Left lung (tissue), 10 donors: ENCODE measurements around the gene INO80. TPM values are rescaled to one million over a fixed set of nuclear protein-coding genes. Genes with fewer than 3 reads are reported as not detected.

Source experiments
- ATAC-seq: fragments of 200-7000 bp; cut with Tn5 transposase; one replicate; pipeline ENCODE4 v1.9.1; 2020; ENCODE audit warnings: moderate library complexity
- DNase-seq, 4 donors: peaks; one replicate each; pipeline ENCODE4 v3.0.0-alpha.2; 2013 to 2020
- H3K27ac ChIP-seq, 2 donors: fragments of 200-600 bp; sonication (generic) in 1 of 2; one replicate each; pipeline versions ENCODE4 v1.5.0 to v1.8.0; 2020 to 2021
- H3K27me3 ChIP-seq, 2 donors: fragments of 200-600 bp; sonication (generic) in 1 of 2; one replicate each; pipeline versions ENCODE4 v1.5.0 to v1.8.0; 2020 to 2021
- H3K36me3 ChIP-seq, 2 donors: fragments of 200-600 bp; sonication (generic) in 1 of 2; one replicate each; pipeline versions ENCODE4 v1.5.0 to v1.8.0; 2020 to 2021
- H3K4me1 ChIP-seq, 2 donors: fragments of 200-600 bp; one replicate each; pipeline ENCODE4 v1.8.0; 2021
- H3K4me3 ChIP-seq, 2 donors: fragments of 200-600 bp; sonication (generic) in 1 of 2; one replicate each; pipeline versions ENCODE4 v1.5.0 to v1.8.0; 2020 to 2021; ENCODE audit warnings: mild to moderate bottlenecking in 1 of 2
- H3K9me3 ChIP-seq, 2 donors: fragments of 200-600 bp; sonication (generic) in 1 of 2; one replicate each; pipeline versions ENCODE4 v1.5.0 to v1.8.0; 2020 to 2021
- intact Hi-C, 2 donors: fragments of 100-400 bp; cut with DNase I; formaldehyde crosslinking; loops; one replicate each; pipeline versions ENCODE4 v1.11.2 to v1.14.2; 2022
- polyA plus RNA-seq, 6 donors: library from polyadenylated mRNA; unstranded; fragments of 120-200 nt; gene quantifications; one replicate each; pipeline ENCODE4 v1.2.1, GENCODE V29; 2013; ENCODE audit not compliant: insufficient read length in 6 of 6
- total RNA-seq, 2 donors: library from RNA; stranded (reverse); fragmentation: NEBNext Ultra II Directional; extraction: Animal tissue kit (Norgen Biotek cat#: 25700); gene quantifications; one replicate each; pipeline ENCODE4 v1.2.1, GENCODE V29; 2021
- TF ChIP-seq, protein P1 (sequence below), 2 donors: fragments of 200-600 bp; sonication (generic) in 1 of 2; IDR thresholded peaks; one replicate each; pipeline versions ENCODE4 v1.5.0 to v1.8.0; 2021; ENCODE audit warnings: antibody characterized with exemption in 2 of 2
- donor health status: DM: no; HTN: yes; CAD: no.
- donor health status: DM: no; HTN: no; CAD: no.

The INO80 gene
- total and polyA plus RNA-seq, 8 donors, result 20.1 to 31.0 (median 26.0) TPM

GRCh38 chr15:41154412-41154811, 38.3 kb upstream of the INO80 start:
- TF ChIP-seq, protein P1, sequence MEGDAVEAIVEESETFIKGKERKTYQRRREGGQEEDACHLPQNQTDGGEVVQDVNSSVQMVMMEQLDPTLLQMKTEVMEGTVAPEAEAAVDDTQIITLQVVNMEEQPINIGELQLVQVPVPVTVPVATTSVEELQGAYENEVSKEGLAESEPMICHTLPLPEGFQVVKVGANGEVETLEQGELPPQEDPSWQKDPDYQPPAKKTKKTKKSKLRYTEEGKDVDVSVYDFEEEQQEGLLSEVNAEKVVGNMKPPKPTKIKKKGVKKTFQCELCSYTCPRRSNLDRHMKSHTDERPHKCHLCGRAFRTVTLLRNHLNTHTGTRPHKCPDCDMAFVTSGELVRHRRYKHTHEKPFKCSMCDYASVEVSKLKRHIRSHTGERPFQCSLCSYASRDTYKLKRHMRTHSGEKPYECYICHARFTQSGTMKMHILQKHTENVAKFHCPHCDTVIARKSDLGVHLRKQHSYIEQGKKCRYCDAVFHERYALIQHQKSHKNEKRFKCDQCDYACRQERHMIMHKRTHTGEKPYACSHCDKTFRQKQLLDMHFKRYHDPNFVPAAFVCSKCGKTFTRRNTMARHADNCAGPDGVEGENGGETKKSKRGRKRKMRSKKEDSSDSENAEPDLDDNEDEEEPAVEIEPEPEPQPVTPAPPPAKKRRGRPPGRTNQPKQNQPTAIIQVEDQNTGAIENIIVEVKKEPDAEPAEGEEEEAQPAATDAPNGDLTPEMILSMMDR (IDR thresholded peaks at IDR 0.05), result no peak
- Histone ChIP-seq H3K9me3 (no peaks in the 10 kb centered on the region), H3K4me3 (no peak overlapping the region), H3K4me1 (no peaks in the 10 kb centered on the region), H3K27me3 (no peaks in the 10 kb centered on the region), H3K27ac (no peak overlapping the region), H3K36me3 (no peaks in the 10 kb centered on the region)
- no peak for ATAC-seq
- intact Hi-C loops, result no loop called here
- no peak for DNase-seq

- intact Hi-C loops, result no loop called here
- H3K27me3 ChIP-seq, result no peaks in the 10 kb centered on the region
- ATAC-seq, result no peak
- no peaks in the 10 kb centered on the region for H3K4me1 ChIP-seq
- no peak overlapping the region for H3K27ac ChIP-seq
- no peaks in the 10 kb centered on the region for H3K36me3 ChIP-seq
- H3K4me3 ChIP-seq, result no peak overlapping the region
- TF ChIP-seq, protein P1 (IDR thresholded peaks at IDR 0.05), result no peak
- H3K9me3 ChIP-seq, result no peaks in the 10 kb centered on the region
- no peak for DNase-seq
Measured at GRCh38 chr15:41153733-41154132, 37.7 kb upstream of the INO80 start.

DNA sequence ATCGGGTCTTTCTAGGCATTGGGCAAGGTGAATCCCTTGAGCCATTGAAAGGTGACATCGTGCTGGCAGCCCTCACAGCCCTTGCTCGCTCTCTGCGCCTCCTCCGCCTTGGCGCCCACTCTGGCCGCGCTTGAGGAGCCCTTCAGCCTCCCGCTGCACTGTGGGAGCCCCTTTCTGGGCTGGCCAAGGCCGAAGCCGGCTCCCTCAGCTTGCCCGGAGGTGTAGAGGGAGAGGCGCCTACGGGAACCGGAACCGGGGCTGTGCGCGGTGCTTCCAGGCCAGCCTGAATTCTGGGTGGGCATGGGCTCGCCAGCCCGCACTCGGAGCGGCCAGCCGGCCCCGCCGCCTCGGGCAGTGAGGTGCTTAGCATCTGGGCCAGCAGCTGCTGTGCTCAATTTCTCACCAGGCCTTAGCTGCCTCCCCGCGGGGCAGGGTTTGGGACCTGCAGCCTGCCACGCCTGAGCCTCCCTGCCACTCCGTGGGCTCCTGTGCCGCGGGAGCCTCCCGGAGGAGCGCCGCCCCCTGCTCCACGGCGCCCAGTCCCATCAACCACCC, 35.4 kb upstream of the INO80 start:
- DNase-seq, result peak in 1 of 4 donors; percentile 66
- TF ChIP-seq, protein P1 (IDR thresholded peaks at IDR 0.05), result no peak

DNA sequence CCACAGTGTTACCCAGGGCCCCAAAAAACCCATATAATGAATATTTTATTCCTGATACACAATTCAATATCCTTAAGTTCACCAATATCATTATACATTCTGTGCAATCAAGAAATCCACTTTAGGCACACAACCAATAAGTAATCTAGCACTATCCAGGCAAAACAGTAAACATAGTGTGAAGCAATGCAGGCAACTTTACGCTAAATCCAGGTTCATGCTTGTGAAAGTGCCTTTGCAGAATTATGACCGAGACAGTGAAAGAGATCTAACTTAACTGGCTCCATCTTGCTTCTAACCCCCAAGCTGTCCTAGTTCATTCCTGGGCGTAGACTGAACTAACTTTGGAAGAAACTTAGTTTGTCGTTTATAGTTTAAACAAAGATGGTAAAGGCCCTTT, 34.2 kb upstream of the INO80 start:
- intact Hi-C loops, result no loop called here

More for the DNA sequence above, 35.4 kb upstream of the INO80 start:
- ATAC-seq, result no peak
- Histone ChIP-seq H3K27me3 (no peaks in the 10 kb centered on the region), H3K27ac (no peak overlapping the region), H3K4me1 (no peaks in the 10 kb centered on the region), H3K9me3 (no peaks in the 10 kb centered on the region), H3K4me3 (no peak overlapping the region), H3K36me3 (no peaks in the 10 kb centered on the region)
- intact Hi-C loops, result no loop called here

GRCh38 chr15:41148065-41148464, 32.0 kb upstream of the INO80 start:
- Histone ChIP-seq H3K36me3 (no peaks in the 10 kb centered on the region), H3K4me3 (no peak overlapping the region), H3K4me1 (no peaks in the 10 kb centered on the region), H3K27ac (no peak overlapping the region), H3K9me3 (no peaks in the 10 kb centered on the region), H3K27me3 (no peaks in the 10 kb centered on the region)
- TF ChIP-seq, protein P1 (IDR thresholded peaks at IDR 0.05), result no peak
- ATAC-seq (no peak), DNase-seq (no peak)
- intact Hi-C loops, result no loop called here

More for the DNA sequence above, 34.2 kb upstream of the INO80 start:
- no peak for DNase-seq
- Histone ChIP-seq H3K27me3 (no peaks in the 10 kb centered on the region), H3K9me3 (no peaks in the 10 kb centered on the region), H3K4me1 (no peaks in the 10 kb centered on the region), H3K4me3 (no peak overlapping the region), H3K36me3 (no peaks in the 10 kb centered on the region), H3K27ac (no peak overlapping the region)
- ATAC-seq, result no peak
- TF ChIP-seq, protein P1 (IDR thresholded peaks at IDR 0.05), result no peak
